Coronary artery (tissue), 2 donors: ENCODE results near the gene NUCKS1.
A peak's percentile ranks its signal among the peaks of the same experiment; 100 is the strongest.

Experiments
- DNase-seq: peaks from one replicate; pipeline ENCODE4 v3.0.0-alpha.2; 2017; ENCODE audit warnings: low spot score
- H3K27ac ChIP-seq, 2 donors: fragments of 200-600 bp; sonication (generic); one replicate each; pipeline ENCODE4 v1.5.1; 2016 to 2019
- H3K4me3 ChIP-seq: fragments of 200-600 bp; sonication (generic); 2 replicates; pipeline ENCODE4 v1.5.1; 2016; ENCODE audit warnings: mild to moderate bottlenecking, moderate library complexity
- TF ChIP-seq, protein P1 (sequence below): fragments of 200-600 bp; sonication (generic); IDR thresholded peaks from one replicate; pipeline ENCODE4 v1.5.1; 2019; ENCODE audit warnings: antibody characterized with exemption

The NUCKS1 gene

DNA sequence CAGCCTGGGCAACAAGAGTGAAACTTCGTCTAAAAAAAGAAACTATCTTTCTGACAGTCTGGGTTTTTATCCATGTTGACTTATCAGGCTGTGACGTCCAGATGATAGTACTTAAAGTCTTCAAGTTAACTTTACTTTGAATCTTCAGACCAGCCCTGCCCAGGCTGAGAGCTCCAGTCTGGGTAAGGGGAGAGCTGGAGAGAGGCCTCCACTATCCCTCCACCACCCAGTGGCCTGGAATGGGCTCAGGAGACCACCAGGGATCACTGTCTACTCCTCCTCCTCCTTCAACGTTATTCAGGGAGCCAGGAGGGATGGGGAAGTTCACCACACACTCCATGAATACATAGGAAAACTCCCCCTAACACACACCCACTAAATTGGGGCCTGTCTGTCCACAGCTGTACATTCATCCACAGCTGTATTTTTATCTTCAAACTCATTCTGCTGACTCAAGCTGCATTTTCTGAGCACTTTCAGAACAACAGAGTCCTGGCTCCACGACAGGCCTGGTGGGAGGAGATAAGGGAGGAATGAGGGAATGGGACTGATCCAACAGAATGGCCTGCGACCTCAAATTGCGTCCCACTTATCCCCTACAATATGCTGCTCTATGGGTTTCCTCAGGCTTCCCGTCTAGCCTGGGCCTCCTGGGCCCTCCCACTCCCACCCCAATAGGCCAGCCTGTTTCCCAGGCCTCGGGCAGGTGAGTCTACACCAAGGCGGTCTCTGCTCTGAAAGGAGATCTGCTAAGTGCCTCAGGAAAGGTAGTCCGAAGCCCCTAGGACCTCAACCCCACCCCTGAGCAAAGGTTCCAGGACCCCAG, 71.5 kb downstream of the NUCKS1 start:
- no peak for DNase-seq
- TF ChIP-seq, protein P1, sequence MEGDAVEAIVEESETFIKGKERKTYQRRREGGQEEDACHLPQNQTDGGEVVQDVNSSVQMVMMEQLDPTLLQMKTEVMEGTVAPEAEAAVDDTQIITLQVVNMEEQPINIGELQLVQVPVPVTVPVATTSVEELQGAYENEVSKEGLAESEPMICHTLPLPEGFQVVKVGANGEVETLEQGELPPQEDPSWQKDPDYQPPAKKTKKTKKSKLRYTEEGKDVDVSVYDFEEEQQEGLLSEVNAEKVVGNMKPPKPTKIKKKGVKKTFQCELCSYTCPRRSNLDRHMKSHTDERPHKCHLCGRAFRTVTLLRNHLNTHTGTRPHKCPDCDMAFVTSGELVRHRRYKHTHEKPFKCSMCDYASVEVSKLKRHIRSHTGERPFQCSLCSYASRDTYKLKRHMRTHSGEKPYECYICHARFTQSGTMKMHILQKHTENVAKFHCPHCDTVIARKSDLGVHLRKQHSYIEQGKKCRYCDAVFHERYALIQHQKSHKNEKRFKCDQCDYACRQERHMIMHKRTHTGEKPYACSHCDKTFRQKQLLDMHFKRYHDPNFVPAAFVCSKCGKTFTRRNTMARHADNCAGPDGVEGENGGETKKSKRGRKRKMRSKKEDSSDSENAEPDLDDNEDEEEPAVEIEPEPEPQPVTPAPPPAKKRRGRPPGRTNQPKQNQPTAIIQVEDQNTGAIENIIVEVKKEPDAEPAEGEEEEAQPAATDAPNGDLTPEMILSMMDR = no peak
- H3K27ac ChIP-seq = peak overlapping the region; percentile 3 to 91
- H3K4me3 ChIP-seq = peak overlapping the region; percentile 78

GRCh38 chr1:205677167-205677566, 72.8 kb downstream of the NUCKS1 start:
- DNase-seq = no peak
- TF ChIP-seq, protein P1 = no peak
- Histone ChIP-seq H3K4me3 (no peak overlapping the region), H3K27ac (no peak overlapping the region)

DNA sequence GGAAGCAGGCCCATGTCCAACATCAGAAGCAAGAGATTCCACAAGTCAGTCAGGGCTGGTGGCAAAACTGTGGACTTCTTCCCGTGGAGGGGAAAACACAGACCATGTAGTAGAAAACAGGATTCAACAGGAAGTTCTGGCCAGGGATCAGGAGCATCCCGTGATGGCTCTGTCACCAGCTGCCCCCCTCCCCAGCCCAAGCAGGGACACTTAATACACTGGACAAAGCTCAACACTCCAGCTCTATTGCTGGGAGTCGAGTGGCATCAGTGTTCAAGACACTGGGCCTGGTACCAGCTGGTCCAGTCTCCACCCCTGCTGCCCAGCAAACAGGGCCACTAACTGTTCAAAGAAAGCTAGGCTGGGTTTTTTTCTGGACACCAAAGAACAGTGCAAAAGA, 73.4 kb downstream of the NUCKS1 start:
- H3K27ac ChIP-seq = no peak overlapping the region
- H3K4me3 ChIP-seq = no peak overlapping the region
- TF ChIP-seq, protein P1 = no peak
- DNase-seq = no peak

- TF ChIP-seq, protein P1 = no peak
- H3K27ac ChIP-seq = no peak overlapping the region
- no peak for DNase-seq
- H3K4me3 ChIP-seq = no peak overlapping the region
These were observed 74.0 kb downstream of the NUCKS1 start for GRCh38 chr1:205676002-205676401.

DNA sequence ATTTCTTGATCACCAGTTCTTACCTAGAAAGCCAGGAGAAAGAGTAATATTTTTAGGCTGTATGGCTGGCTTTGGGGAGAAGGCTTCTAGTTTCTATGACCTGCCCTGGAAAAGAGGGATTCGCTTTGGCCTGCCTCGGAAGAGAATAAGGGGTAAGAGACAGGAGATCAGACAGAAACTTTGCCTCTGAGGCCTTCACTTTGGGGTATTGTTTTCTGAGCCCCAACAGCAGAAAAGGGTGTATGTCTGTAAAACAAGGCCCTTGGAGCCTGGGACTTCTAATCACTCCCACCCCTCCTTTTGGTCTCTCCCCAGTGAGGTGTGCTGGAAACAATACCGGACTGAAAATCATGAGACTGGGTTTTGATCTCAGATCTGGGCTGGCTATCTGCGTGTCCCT, 74.7 kb downstream of the NUCKS1 start:
- Histone ChIP-seq H3K27ac (no peak overlapping the region), H3K4me3 (no peak overlapping the region)
- TF ChIP-seq, protein P1 = no peak
- DNase-seq = no peak

DNA sequence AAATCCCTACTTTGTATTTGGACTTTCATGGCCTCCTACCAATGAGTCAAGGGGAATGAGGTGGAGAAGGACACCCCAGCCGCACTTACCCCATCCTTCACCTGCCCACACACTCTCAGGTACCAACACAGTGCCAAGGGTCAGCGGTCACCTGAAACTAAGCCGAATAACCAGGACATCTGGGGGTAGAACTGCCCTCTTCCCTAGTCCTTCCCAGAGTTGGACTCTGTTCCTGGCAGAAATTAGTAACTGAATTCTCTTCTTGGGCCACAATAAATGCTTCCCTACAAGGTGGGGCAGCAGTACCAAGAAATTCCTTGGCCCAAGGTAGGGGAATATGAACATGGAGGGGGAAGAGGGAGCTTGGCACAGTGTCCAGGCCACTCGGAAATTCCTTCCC, 77.0 kb downstream of the NUCKS1 start:
- TF ChIP-seq, protein P1 = no peak
- Histone ChIP-seq H3K27ac (no peak overlapping the region), H3K4me3 (no peak overlapping the region)
- DNase-seq = no peak

- H3K4me3 ChIP-seq = no peak overlapping the region
- H3K27ac ChIP-seq = no peak overlapping the region
- TF ChIP-seq, protein P1 = no peak
- DNase-seq = no peak
These were observed 77.5 kb downstream of the NUCKS1 start for GRCh38 chr1:205672395-205672889.
